Inflammatory macrophage treated with lipopolysaccharide for 1 hour (primary cell): ENCODE measurements around the gene FHIT.

Experiments
- DNase-seq, 2 donors: peaks; one replicate each; pipeline ENCODE4 v3.0.0-alpha.2; 2020 to 2022

Gene FHIT

DNA sequence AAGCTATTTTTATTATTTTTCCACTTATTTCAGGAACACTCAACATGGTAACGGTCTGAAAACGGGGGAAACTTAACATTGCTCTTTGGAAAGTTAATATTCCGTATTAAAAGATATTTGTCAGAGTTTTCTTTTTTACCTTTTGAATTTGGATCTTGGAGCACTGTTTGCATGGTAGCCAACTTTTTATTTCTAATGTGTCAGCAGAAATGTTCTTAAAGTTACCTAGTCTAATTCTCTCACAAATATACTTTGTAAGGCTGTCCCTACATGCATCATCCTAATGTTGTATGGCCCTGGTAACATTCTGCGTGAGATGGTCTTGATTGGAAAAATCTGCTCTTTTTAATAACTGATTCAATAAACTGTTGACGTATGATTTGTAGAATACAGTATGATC lies 719.5 kb downstream of the FHIT start:
- no peak for DNase-seq

DNA sequence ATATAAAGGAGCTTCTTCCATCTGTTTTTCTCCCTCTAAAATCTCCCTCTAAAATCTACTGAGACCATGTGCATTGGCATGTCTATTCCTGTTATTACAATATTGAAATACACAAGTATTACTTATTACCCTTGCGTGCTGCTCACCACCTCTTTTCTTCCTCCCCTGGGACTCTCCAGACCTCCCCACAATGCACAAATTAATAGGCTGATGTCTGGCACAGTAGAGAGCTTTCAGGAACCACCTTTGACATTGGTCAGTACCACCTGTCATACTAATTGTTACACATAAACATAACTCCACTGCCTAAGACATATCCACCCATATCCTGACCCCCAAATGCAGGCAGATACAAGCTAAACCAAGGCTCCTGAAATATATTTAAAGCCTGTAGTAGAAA lies 722.6 kb downstream of the FHIT start:
- DNase-seq, result no peak

DNA sequence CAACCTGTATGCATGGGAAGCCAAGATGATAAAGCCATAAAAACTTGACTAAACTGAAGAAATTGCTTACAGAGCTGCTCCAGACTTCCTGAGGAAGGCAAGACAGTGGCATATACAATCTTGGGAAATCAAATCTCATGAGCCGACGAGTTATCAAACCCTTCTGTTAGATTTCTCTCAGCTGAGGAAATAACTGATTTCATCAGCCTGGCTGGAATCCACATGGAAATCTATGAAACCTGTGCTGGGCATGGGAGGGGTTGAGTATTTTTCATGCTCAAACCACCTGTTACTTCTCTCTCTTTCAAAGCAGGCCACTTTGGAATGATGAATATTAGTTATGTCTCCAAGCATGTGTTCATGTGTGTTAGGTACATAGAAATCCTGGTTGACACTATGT lies 727.7 kb downstream of the FHIT start:
- no peak for DNase-seq

DNA sequence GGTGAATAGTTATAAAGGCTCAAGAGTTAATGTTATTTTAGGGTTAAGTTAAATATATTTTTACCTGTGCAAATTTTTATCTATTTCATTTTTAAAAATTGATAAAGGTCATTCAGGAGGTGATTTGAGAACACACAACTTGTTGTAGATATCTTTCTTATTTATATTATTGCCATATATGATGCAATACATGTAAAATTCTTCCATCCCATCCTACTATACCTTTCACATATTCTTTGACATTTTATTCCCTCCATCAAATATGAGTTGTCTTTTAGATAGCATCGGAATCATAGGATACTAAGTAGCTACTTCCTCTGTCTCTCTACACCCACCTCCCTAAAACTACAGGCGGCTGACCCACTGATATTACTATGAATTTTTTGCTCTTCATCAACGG lies 734.1 kb downstream of the FHIT start:
- no peak for DNase-seq

DNA sequence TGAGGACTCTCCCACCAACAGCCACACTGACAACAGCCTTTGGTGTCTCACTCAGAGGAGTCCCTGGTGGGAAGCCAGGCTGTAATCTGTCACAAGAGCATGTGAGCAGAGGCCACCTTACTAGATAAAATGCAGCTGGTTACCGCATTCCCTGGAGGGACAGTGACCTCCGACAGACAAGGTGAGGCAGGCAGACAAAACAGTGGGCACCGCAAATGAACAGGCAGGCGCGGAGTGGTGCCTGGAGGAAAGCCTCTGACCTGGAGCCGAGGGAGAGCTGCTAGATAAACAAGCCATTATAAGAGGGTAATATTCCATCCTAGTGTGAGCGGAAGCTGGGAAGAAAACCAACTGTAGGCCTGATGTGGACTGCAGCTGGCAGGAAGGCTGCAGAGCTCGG lies 736.4 kb downstream of the FHIT start:
- DNase-seq, result no peak

DNA sequence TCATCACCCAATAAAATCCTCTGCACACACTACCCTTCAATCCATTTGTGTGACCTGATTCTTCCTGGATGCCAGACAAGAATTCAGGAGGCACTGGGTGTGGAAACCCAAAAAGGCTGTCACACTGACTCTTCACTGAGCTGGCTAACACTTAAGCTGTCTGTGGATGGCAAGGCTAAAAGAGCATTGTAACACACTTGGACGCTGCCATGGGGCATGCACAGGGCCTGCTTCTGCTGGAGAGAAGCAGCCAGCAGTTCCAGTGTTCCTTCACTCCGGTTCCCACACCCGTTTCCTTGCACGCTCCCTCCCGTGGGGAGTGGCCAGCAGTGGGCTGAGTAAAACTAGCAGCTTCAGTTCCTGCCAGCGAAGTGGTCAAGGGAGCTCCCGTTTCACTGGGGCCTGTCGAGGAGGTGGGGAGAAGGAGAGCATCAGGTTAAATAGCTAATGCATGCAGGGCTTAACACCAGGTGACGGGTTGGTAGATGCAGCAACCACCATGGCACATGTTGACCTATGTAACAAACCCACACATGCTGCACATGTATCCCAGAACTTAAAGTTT lies 737.1 kb downstream of the FHIT start:
- no peak for DNase-seq

DNA sequence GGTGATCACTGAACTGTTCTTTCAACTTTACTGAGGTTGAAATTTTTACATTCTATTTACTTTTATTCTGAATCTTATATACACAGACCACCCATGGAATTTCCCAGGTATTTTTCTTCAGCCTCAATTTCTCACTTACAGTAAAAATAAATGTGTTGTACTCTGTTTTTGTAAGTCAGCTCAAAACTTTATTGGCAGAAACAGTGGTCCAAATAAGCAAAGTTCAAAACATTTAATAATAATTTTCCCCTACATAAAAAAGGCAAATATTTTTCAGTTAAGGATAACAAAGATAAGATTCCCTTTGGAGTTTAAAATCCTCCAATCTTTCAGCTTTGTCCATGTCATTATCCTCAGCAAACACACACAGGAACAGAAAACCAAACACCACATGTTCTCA lies 738.0 kb downstream of the FHIT start:
- no peak for DNase-seq

DNA sequence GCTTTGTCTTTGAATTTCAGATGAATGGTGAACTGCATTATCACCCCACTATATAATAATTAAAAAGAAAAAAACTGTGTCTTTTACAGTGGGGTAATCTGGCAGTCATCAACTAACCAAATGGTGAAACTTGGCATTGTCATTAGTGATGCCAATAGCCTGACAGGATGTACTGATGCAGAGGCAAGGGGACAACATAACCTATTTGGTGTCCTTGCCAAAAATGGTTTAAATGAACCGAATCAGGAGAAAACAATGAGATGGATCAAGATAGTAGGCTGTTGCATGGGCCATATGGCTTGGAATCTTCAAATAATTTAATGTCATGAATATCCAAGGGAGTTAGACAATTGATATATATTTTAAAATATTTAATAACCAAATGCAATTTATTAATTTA lies 738.7 kb downstream of the FHIT start:
- no peak for DNase-seq

DNA sequence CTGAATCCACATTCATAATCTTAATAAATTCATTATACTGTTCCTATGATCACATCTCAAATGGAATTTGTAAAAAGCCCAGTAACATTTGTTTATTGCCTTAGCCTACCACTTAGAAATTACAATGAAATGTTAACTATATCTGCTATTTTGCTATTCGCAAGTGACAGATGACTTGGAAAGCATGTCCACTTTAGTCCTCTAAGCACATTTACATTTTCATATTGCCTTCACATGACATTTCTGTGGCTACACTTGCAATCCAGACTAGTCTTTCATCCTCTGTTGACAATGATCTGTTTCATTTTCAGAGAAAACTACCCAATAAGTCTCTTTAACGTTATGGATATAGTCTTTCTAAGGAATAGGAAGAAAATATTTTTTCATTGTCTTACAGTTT lies 741.8 kb downstream of the FHIT start:
- no peak for DNase-seq

DNA sequence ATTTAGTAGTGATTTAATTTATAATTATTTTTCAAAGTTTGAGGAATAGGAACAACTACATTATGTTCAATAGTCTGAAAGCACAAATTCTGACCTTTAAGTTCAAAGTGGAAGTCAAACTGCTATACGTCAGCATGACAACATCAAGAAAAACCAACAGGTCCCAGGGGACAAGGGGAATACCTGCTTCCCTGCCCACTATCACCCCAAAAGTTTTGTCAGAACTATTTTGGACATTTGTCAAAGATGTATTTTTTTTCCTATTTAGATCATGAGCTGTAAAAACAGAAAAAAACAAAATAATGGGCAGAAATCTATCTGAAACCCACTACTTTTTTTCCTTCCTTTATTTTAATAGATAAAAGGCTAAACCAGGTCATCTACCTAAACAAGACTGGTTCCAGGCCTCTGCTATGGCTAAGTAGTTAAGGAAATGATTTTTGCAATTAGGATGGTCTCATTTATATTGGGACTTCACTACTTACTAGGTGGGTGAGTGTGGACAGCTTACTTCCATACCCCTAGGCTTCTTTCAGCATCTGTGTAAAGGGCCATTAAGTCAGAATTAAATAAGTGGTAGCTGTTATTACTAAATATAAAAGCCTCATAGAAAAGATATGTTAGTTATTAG lies 746.3 kb downstream of the FHIT start:
- DNase-seq, result no peak

DNA sequence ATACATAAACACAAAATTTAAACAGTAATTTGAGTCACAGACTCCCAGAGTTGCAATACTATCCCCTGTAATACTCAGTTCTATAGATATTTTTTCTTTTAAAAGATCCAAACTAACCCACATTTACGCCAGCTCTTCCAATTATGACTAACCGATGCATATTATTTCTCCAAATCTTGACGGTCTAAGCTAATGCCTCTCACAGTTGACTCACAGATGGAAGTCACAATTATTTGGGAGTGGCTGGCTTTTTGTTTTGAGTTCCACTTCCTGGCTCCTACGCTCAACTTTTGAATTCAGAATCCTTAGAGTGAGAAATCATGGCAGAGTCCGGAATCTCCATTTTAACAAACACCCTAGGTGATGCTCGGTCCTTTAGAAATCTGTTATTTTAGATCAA lies 749.9 kb downstream of the FHIT start:
- DNase-seq, result no peak

DNA sequence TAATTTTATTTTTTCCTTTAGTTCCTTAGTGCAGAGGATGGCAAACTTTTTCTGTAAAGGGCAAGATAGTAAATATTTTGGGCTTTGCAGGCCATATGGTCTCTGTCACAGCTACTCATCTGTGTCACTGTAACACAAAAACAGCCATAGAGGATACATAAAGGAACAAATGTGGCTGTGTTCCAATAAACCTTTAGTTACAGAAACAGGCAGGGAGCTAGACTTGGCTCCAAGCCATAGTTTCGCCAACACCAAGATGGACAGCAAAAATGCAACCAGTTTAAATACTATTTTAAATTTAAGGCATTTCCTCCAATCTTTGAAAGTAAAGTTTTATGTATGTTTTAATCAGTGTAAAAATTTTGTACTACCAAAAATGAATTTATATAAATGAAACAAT lies 753.4 kb downstream of the FHIT start:
- no peak for DNase-seq

DNA sequence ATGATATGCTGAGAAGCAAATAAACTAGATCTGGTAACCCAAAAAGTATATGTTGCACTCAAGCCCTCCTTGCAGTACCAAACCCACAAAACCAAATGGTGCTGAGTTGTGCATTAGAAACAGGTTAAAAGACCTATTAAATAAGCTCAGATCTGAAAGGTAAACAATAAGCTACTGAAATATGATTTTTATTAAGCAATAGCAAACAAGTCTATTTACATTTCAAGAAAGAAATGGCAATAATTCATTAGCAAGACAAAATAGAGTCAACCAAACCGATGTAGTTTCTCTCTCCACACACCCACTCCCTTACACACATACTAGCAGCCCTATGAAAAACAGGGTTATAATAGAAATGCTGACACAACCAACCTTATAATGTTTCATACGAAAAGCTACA lies 760.3 kb downstream of the FHIT start:
- no peak for DNase-seq

DNA sequence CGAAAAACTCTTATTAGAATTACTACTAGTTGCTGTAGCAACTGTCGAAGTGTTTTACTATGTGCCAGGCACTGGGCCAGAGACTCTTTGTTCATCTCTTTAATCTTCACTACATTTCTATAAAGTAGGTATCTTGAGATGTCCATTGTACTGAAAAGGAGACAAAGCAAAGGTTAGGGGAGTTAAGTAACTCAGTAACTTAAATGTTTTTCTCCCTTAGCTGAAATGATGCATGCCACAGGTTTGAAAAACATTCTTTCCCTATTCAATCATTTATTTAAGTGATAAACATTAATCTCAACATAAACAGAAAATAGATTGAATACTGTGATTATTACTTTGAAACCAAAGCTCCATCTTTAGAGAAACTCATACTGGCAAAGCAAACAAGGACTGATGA lies 776.2 kb downstream of the FHIT start:
- no peak for DNase-seq

DNA sequence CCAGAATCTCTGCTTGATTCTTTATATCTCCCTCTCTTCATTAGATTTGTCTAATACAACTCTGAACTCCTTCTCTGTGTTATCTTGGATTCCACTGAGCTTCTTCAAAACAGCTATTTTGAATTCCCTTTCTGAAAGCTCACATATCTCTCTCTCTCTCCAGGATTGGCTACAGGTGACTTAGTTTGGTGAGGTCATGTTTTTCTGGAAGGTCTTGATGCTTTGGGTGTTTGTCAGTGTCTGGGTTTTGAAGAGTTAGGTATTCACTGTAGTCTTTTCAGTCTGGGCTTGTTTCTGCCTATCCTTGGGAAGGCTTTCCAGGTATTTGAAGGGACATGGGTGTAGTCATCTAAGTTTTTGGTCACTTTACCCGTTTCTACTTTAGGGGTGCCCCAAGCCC lies 781.8 kb downstream of the FHIT start:
- DNase-seq, result no peak

DNA sequence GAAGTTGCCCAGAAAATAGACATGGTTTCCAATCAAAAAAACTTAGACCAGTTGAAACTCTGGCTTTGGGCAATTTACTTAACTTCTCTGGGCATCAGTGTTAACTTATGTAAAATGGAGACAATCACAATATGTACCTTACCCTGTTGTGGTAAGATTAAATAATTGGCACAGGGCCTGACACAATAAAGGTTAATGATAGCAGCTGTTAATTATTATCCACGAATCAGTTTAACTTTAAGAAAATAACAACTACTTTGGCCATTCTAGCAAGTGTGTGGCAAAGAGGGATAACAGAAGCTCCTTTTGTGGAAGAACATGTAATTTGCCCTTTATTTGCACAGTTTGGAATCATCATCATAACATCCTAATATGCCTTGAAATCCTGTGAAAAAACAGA lies 787.6 kb downstream of the FHIT start:
- no peak for DNase-seq

DNA sequence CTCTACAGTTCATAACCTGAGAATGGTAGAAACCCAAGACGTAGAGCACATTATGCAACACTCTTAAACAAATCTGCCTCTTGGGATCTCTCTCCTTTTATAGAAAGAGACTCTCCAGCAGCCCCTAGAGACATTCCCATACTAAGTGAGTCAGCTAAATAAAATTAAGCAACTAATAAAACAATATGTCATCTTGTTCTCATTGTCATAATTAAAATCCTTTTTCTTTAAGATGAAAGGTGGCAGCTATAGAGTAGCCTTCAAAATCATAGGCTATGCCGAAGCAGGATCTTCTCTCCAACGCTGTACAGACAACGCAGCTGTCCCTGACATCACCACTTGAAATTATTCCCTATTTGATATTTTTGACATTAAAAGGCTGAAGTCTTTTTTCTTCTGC lies 790.0 kb downstream of the FHIT start:
- no peak for DNase-seq

DNA sequence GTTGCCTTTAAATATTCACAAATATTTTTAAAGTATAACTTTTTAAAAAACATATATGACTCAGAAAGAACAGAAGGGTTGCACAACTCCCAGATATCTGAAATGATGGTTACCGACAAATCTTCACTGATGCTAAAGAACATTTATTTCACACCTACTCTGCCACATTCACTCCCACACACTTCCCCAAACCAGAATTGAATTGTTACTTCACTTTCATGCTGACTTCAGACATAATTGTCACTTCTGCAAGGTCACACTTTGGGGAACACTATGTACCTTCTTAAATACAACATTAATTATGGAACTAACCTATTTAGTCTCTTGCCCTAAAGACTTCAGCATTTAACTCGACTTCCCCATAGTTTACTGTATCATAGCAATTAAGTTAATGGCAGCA lies 795.1 kb downstream of the FHIT start:
- DNase-seq, result peak in 1 of 2 donors; percentile 7

DNA sequence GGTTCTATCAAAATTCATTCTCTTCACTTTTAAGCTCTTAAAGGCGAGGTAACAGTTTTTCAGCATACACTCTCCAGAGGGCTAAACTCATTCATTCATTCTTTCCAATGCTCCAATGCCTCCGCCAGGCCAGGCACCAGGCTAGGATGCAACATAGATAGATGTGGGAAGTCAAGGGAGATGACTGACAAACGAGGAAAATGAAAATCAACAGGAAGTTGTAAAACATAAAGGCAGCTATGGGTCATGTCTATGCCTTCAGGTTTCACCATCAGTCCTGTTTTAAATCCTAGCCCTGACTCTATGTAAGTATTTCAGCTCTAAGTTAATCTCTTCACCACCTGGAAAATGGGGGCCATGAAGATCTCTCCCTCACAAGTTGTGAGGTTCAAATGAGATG lies 797.9 kb downstream of the FHIT start:
- DNase-seq, result no peak

DNA sequence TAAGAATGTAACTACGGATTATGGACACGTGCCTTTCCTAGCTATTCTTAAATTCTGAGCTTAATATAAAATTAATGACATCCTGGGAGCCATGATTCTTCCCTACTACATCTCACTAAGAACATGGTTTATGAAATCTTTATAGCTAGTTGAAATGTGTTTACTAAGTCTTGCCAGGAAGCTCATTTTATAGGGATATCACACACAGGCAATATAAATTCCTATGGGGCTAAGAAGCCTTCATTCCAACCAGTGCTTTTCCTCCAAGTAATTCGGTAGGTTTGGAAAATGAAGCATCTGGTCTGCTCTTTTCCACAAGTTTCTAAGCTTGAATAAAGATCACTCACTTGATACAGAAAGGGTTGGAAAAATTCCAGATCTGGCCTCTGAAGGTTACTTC lies 802.6 kb downstream of the FHIT start:
- no peak for DNase-seq

DNA sequence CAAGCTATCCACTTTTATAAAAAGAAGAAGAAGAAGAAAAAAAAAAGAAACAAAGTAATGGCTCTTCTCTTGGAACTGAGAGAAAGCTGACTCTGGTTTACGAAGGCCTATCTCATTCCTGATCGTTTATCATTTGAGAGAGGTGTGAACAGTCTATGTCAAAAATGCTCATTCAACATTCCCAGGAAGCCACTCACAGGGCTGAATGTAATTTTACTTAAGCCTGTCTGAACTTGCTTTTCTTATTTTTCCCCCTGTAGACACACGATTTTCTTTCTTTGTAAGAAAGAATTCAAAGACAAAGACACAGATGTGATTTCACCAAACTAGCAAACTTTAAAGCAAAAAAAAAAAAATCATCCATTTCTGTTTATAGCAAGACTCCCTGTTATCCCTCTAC lies 805.8 kb downstream of the FHIT start:
- no peak for DNase-seq

DNA sequence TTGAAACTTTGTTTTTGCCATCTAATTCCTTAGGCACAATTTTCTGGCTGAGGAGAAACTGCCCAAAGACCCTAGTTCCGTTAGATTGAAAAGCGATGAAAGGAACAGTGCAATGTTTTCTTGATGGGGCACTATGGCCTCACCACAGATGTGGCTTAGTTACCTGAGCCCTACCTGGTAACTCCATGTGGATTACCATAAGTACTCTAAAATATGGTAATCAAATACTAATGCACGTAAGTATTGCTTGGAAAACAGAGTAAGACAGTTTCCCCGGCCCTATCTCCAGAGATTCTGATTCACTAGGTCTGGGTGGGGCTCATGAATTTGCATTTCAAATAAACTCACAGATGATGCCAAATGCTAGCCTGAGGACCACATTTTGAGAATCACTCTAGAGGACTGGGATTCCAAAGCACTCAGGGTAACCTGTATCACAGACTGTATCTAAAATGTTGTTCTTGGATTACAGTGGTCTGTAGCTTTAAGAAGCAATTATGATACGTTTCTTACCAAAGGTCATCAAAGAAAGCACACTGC lies 806.3 kb downstream of the FHIT start:
- no peak for DNase-seq

DNA sequence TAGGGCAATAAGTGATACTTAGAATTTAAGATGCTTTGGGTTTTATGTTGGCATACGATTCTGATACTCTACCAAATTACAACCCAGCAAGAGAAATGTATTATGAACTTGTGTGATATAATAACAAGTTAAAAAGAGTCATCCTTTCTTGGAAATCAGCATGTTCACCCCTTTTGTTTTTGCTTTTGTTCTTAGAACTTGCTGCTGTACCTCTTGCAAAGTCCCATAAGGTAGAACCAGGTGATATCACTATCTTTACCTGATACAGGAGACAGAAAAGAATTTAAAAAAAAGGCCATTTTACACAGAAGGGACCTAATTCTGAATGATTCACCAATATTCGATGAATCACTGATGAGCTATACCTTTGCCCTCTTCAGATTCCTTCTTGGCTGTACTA lies 810.4 kb downstream of the FHIT start:
- DNase-seq, result no peak

DNA sequence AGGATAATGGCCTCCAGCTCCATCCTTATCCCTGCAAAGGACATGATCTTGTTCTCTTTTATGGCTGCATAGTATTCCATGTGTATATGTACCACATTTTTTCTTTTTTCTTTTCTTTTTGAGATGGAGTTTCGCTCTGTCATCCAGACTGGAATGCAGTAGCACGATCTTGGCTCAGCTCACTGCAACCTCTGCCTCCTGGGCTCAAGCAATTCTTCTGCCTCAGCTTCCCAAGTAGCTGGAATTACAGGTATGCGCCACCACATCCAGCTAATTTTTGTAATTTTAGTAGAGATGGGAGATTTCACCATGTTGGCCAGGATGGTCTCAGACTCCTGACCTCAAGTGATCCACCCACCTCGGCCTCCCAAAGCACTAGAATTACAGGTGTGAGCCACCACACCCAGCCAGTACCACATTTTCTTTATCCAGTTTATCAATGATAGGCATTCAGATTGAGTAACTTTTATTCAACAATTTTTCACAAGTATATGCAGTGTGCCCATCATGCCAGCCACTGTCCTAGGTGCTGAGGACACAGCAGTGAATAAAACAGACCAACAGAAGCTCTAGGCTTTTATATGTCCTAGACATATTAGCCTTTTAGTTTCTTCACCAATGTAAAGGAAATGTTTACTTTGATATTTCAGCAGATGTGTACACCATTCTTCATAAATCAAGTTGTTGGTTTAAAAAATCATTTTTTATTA lies 815.2 kb downstream of the FHIT start:
- no peak for DNase-seq

DNA sequence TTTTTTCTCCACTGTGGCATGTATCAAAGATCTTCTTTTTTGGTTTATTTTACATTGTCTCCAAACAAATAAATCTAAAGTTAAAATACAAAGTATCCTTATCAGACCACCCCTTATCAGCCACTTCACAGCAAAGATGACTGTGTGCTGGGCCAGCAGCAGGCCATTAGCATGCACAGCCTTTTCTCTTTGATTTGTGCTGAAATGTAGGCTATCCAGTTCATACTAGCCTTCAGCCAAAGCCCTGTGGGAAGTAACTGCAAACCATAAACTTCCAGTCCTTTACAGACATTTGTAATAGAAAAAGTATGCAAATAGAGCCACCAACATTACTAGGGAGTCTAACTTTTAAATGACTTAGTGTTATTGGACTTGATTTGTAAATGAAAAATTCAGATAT lies 816.3 kb downstream of the FHIT start:
- no peak for DNase-seq
